K562 (cell line): ENCODE measurements around the gene RALB. TPM values are rescaled to one million over a fixed set of nuclear protein-coding genes. Genes with fewer than 3 reads are reported as not detected.

ENCODE experiments used
- BCOR ChIP-seq: fragments of 450-650 bp; IDR thresholded peaks from 2 replicates; pipeline ENCODE4 v1.6.1; 2016
- HEY1 ChIP-seq: fragments of 250-450 bp; sonication (Bioruptor Pico); IDR thresholded peaks from 2 replicates; pipeline ENCODE4 v1.5.0; 2020; ENCODE audit warnings: mild to moderate bottlenecking, moderate library complexity, borderline replicate concordance
- JUND ChIP-seq, 2 experiments: IDR thresholded peaks; 2 replicates in 1 of 2; 3 replicates in 1 of 2; pipeline ENCODE4 v1.6.1; 2011; ENCODE audit warnings: borderline replicate concordance in 2 of 2, low read depth in 2 of 2, low read length in 2 of 2, improper control_type of control experiment in 1 of 2, missing biosample characterization in 1 of 2, missing genetic modification characterization in 1 of 2, missing genetic modification reagents in 1 of 2
- MTA1 ChIP-seq: fragments of 450-650 bp; IDR thresholded peaks from 2 replicates; pipeline ENCODE4 v1.6.1; 2017; ENCODE audit warnings: borderline replicate concordance
- NCOR1 ChIP-seq: fragments of 450-650 bp; IDR thresholded peaks from 2 replicates; pipeline ENCODE4 v1.6.1; 2016; ENCODE audit warnings: mild to moderate bottlenecking, moderate library complexity
- NFRKB ChIP-seq: fragments of 450-650 bp; IDR thresholded peaks from 2 replicates; pipeline ENCODE4 v1.6.1; 2016; ENCODE audit warnings: low read depth
- NONO ChIP-seq, 2 experiments: fragments of 200-400 bp in 1 of 2; fragments of 450-650 bp in 1 of 2; formaldehyde crosslinking in 1 of 2; IDR thresholded peaks; 2 replicates each; pipeline ENCODE4 v1.6.1; 2017; ENCODE audit warnings: low read depth in 2 of 2, mild to moderate bottlenecking in 2 of 2, moderate library complexity in 2 of 2, low read length in 1 of 2
- POLR2AphosphoS2 ChIP-seq: IDR thresholded peaks from 2 replicates; pipeline ENCODE4 v1.6.1; 2012; ENCODE audit warnings: low read length, improper control_type of control experiment
- POLR2G ChIP-seq: fragments of 200-400 bp; formaldehyde crosslinking; IDR thresholded peaks from 2 replicates; pipeline ENCODE4 v1.6.1; 2017; ENCODE audit warnings: low read depth, mild to moderate bottlenecking, antibody characterized with exemption, low read length, moderate library complexity
- POLR2H ChIP-seq: IDR thresholded peaks from 2 replicates; pipeline ENCODE4 v1.6.1; 2016; ENCODE audit warnings: missing genetic modification characterization, low read depth, mild to moderate bottlenecking, control low read depth, missing compliant biosample characterization, moderate library complexity
- SIX5 ChIP-seq, 2 experiments: IDR thresholded peaks; 2 replicates each; pipeline ENCODE4 v1.6.1; 2011; ENCODE audit warnings: low read length in 2 of 2, borderline replicate concordance in 1 of 2, low read depth in 1 of 2, mild to moderate bottlenecking in 1 of 2, moderate library complexity in 1 of 2; ENCODE audit not compliant: insufficient read depth in 1 of 2
- TCF7 ChIP-seq: sonication (generic); IDR thresholded peaks from 2 replicates; pipeline ENCODE4 v1.6.1; 2016; ENCODE audit warnings: antibody characterized with exemption, borderline replicate concordance
- TOE1 ChIP-seq, 2 experiments: fragments of 450-650 bp in 1 of 2; sonication (generic) in 1 of 2; formaldehyde crosslinking in 1 of 2; IDR thresholded peaks; 2 replicates each; pipeline versions ENCODE4 v1.7.1 to v1.8.0; 2016 to 2022; ENCODE audit warnings: borderline replicate concordance in 2 of 2, mild to moderate bottlenecking in 2 of 2, antibody characterized with exemption in 1 of 2, inconsistent platforms in 1 of 2, low read depth in 1 of 2, missing genetic modification reagents in 1 of 2, moderate library complexity in 1 of 2
- polyA plus RNA-seq, 8 experiments: library from polyadenylated mRNA; depleted of rRNA in 4 of 8; stranded (reverse) in 5 of 8; unstranded in 3 of 8; fragments of >200 nt; fragmentation: Nextera tagmentation in 2 of 8; fragmentation: Illumina TruSeq in 1 of 8; extraction: Ambion mirVana in 2 of 8; extraction: Trizol in 1 of 8; gene quantifications; 2 replicates each; pipeline versions ENCODE4 v1.2.1 to v1.2.3, GENCODE V29; 2011 to 2014; ENCODE audit warnings: inconsistent platforms in 1 of 8, missing spikeins in 1 of 8
- total RNA-seq, 7 experiments: library from RNA; depleted of rRNA in 6 of 7; stranded (reverse); fragments of >200 nt in 6 of 7; fragmentation: Illumina TruSeq in 2 of 7; extraction: Trizol in 2 of 7; gene quantifications; 2 replicates each; pipeline versions ENCODE4 v1.2.1 to v1.2.3, GENCODE V29; 2011 to 2021; ENCODE audit warnings: low replicate concordance in 1 of 7
- TF ChIP-seq, protein P1 (sequence below): fragments of 450-650 bp; IDR thresholded peaks from 2 replicates; pipeline ENCODE4 v1.7.1; 2018; ENCODE audit warnings: mild to moderate bottlenecking, low read depth; ENCODE audit not compliant: partially characterized antibody
- TF ChIP-seq, protein P2 (sequence below): fragments of 250-450 bp; sonication (Bioruptor Pico); IDR thresholded peaks from 2 replicates; pipeline ENCODE4 v1.4.0; 2020; ENCODE audit warnings: mild to moderate bottlenecking, moderate library complexity
- TF ChIP-seq, protein P3 (sequence below): fragments of 250-450 bp; sonication (Bioruptor Pico); IDR thresholded peaks from 2 replicates; pipeline ENCODE4 v1.9.0; 2021; ENCODE audit warnings: mild to moderate bottlenecking, inconsistent platforms

The RALB gene
- total and polyA plus RNA-seq, 9 of the 15 experiments (the other 6 are each of a cell fraction or from before 2014, with no cell fraction given) = 14.8 to 65.6 (median 38.4) TPM

DNA sequence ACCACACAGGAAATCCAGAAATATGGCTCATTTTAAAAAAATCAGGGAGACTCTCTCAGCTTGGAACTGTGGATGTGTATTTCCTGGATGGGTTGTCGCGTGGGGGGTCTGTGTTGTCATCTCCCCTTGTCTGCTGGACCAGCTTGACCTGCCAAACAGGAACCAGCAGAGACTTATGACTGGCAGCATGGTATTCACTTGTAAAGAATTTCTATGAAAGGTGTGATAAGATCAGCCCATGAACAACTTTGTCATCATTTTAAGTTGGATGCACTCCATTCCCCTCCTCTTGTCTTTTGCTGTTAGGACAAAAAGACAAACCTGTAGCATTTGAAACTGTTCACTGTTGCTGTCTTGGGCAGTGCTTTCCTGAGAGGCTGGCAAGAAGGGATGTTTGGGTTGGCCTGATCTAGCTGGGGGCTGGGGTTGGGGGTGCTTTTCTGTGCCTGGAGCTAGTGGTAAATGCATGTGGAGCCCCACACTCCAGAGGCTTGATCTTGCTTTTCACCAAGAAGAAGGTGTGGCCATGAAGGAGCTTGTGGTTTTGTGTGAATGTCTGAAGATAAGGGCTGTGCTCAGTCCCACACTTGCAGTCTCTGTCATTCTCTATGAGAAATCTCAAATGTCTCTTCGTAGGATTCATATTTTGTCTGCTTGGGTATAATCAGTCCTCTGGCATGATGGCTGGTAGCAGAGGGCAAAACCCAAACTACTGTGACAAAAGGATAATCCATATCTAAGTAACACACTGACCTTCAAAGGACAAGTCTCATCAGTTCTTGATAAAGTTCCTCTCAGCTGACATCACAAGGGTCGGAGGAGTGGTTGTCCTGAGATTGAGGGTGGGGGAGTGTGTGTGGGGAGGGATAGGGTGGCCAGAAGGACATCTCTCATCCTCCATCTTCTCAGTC lies 39.0 kb downstream of the RALB start (continued):
- 0 out of 2 replicates have a peak, but pooled peaks have one; percentile 15 for TF ChIP-seq TOE1 (IDR thresholded peaks at IDR 0.05; ENCODE audit: borderline replicate concordance)
- TF ChIP-seq TOE1 (CRISPR knock-in tag; IDR thresholded peaks at IDR 0.05; ENCODE audit: borderline replicate concordance, low read depth) = no peak
- TF ChIP-seq BCOR = peak; percentile 36; the same call in 1 of the 2 replicates
- TF ChIP-seq, protein P1, sequence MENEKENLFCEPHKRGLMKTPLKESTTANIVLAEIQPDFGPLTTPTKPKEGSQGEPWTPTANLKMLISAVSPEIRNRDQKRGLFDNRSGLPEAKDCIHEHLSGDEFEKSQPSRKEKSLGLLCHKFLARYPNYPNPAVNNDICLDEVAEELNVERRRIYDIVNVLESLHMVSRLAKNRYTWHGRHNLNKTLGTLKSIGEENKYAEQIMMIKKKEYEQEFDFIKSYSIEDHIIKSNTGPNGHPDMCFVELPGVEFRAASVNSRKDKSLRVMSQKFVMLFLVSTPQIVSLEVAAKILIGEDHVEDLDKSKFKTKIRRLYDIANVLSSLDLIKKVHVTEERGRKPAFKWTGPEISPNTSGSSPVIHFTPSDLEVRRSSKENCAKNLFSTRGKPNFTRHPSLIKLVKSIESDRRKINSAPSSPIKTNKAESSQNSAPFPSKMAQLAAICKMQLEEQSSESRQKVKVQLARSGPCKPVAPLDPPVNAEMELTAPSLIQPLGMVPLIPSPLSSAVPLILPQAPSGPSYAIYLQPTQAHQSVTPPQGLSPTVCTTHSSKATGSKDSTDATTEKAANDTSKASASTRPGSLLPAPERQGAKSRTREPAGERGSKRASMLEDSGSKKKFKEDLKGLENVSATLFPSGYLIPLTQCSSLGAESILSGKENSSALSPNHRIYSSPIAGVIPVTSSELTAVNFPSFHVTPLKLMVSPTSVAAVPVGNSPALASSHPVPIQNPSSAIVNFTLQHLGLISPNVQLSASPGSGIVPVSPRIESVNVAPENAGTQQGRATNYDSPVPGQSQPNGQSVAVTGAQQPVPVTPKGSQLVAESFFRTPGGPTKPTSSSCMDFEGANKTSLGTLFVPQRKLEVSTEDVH = no peak
- TF ChIP-seq, protein P2, sequence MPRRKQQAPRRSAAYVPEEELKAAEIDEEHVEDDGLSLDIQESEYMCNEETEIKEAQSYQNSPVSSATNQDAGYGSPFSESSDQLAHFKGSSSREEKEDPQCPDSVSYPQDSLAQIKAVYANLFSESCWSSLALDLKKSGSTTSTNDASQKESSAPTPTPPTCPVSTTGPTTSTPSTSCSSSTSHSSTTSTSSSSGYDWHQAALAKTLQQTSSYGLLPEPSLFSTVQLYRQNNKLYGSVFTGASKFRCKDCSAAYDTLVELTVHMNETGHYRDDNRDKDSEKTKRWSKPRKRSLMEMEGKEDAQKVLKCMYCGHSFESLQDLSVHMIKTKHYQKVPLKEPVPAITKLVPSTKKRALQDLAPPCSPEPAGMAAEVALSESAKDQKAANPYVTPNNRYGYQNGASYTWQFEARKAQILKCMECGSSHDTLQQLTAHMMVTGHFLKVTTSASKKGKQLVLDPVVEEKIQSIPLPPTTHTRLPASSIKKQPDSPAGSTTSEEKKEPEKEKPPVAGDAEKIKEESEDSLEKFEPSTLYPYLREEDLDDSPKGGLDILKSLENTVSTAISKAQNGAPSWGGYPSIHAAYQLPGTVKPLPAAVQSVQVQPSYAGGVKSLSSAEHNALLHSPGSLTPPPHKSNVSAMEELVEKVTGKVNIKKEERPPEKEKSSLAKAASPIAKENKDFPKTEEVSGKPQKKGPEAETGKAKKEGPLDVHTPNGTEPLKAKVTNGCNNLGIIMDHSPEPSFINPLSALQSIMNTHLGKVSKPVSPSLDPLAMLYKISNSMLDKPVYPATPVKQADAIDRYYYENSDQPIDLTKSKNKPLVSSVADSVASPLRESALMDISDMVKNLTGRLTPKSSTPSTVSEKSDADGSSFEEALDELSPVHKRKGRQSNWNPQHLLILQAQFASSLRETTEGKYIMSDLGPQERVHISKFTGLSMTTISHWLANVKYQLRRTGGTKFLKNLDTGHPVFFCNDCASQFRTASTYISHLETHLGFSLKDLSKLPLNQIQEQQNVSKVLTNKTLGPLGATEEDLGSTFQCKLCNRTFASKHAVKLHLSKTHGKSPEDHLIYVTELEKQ = no peak
- no peak for TF ChIP-seq MTA1
- no peak for TF ChIP-seq POLR2H (tag)
- TF ChIP-seq NFRKB = no peak
- TF ChIP-seq POLR2AphosphoS2 = no peak
- TF ChIP-seq NONO (IDR thresholded peaks at IDR 0.05; ENCODE audit: low read depth in 2 of 2, low read length in 1 of 2) = 0 out of 4 replicates have a peak, but pooled peaks of 1 of the 2 experiments have one; percentile 7
- no peak for TF ChIP-seq SIX5 (IDR thresholded peaks at IDR 0.05; ENCODE audit: borderline replicate concordance in 1 of 2, insufficient read depth in 1 of 2, low read depth in 1 of 2, low read length in 2 of 2)
- no peak for TF ChIP-seq POLR2G
- peak; percentile 27; the same call in 1 of the 2 replicates for TF ChIP-seq JUND (IDR thresholded peaks at IDR 0.05; ENCODE audit: borderline replicate concordance, low read depth, low read length)
- TF ChIP-seq JUND (tag; IDR thresholded peaks at IDR 0.05; ENCODE audit: borderline replicate concordance, low read depth, low read length) = peak; percentile 60; the same call in 2 of the 3 replicates
- peak; percentile 82 for TF ChIP-seq NCOR1
- no peak for TF ChIP-seq TCF7
- no peak for TF ChIP-seq HEY1
- TF ChIP-seq, protein P3, sequence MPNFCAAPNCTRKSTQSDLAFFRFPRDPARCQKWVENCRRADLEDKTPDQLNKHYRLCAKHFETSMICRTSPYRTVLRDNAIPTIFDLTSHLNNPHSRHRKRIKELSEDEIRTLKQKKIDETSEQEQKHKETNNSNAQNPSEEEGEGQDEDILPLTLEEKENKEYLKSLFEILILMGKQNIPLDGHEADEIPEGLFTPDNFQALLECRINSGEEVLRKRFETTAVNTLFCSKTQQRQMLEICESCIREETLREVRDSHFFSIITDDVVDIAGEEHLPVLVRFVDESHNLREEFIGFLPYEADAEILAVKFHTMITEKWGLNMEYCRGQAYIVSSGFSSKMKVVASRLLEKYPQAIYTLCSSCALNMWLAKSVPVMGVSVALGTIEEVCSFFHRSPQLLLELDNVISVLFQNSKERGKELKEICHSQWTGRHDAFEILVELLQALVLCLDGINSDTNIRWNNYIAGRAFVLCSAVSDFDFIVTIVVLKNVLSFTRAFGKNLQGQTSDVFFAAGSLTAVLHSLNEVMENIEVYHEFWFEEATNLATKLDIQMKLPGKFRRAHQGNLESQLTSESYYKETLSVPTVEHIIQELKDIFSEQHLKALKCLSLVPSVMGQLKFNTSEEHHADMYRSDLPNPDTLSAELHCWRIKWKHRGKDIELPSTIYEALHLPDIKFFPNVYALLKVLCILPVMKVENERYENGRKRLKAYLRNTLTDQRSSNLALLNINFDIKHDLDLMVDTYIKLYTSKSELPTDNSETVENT (CRISPR knock-in tag) = no peak
